ENCODE measurements around the gene GSTM3.

- TF ChIP-seq EZH2phosphoT487 (IDR thresholded peaks at IDR 0.05; ENCODE audit: borderline replicate concordance, low read length) (no peak), CTCF (IDR thresholded peaks at IDR 0.05; ENCODE audit: low read depth, low read length, poor library complexity, severe bottlenecking) (no peak)
These were observed 24.2 kb downstream of the GSTM3 start for GRCh38 chr1:109716570-109717090.

Data from DOHH2 (cell line).